ENCODE measurements around the gene PRTFDC1. TPM values are rescaled to one million over a fixed set of nuclear protein-coding genes. Genes with fewer than 3 reads are reported as not detected.
A peak's percentile ranks its signal among the peaks of the same experiment; 100 is the strongest.

PRTFDC1 gene
- total and polyA plus RNA-seq, 8 donors = 1.2 to 21.6 (median 12.4) TPM; not detected in 1

GRCh38 chr10:24910574-24910973 is 41.8 kb downstream of the PRTFDC1 start:
- H3K9me3 ChIP-seq = no peaks in the 10 kb centered on the region
- no peak overlapping the region for H3K4me3 ChIP-seq
- H3K27me3 ChIP-seq = no peaks in the 10 kb centered on the region
- H3K36me3 ChIP-seq = no peaks in the 10 kb centered on the region
- intact Hi-C loops (cut with DNase I; ENCODE audit: low total_unique reads) = no loop called here
- no peak overlapping the region for H3K27ac ChIP-seq
- TF ChIP-seq POLR2AphosphoS5 (IDR thresholded peaks at IDR 0.05) (no peak), CTCF (IDR thresholded peaks at IDR 0.05) (no peak), EP300 (IDR thresholded peaks at IDR 0.05) (no peak), POLR2A (IDR thresholded peaks at IDR 0.05) (no peak)
- peaks cover 0 to 13% (median 4%) of the 10 kb centered on the region in 4 donors for H3K4me1 ChIP-seq
- DNase-seq = no peak

GRCh38 chr10:24908793-24909423 is 43.5 kb downstream of the PRTFDC1 start:
- intact Hi-C loops (cut with DNase I; ENCODE audit: low total_unique reads) = no loop called here
- WGBS, 5 donors = 54 to 100% (median 70%) methylated on average over 2 of the region's 2 CpGs
- TF ChIP-seq POLR2A (IDR thresholded peaks at IDR 0.05) (no peak), CTCF (IDR thresholded peaks at IDR 0.05) (no peak), POLR2AphosphoS5 (IDR thresholded peaks at IDR 0.05) (peak in 1 of 3 donors; percentile 23), EP300 (IDR thresholded peaks at IDR 0.05) (no peak)
- Histone ChIP-seq H3K9me3 (no peaks in the 10 kb centered on the region), H3K27me3 (no peaks in the 10 kb centered on the region), H3K27ac (no peak overlapping the region), H3K4me3 (no peak overlapping the region), H3K36me3 (no peaks in the 10 kb centered on the region), H3K4me1 (peaks cover 0 to 13% (median 2%) of the 10 kb centered on the region in 4 donors)
- no peak for DNase-seq

- H3K4me1 ChIP-seq = peaks cover 0 to 14% (median 3%) of the 10 kb centered on the region in 4 donors
- peak in 1 of 2 donors; percentile 26 for DNase-seq
- H3K36me3 ChIP-seq = no peaks in the 10 kb centered on the region
- H3K9me3 ChIP-seq = no peaks in the 10 kb centered on the region
- WGBS, 5 donors = 90 to 98% (median 91%) methylated on average over 6 of the region's 6 CpGs
- TF ChIP-seq POLR2AphosphoS5 (IDR thresholded peaks at IDR 0.05) (no peak), CTCF (IDR thresholded peaks at IDR 0.05) (no peak), EP300 (IDR thresholded peaks at IDR 0.05) (no peak), POLR2A (IDR thresholded peaks at IDR 0.05) (no peak)
- H3K27ac ChIP-seq = no peak overlapping the region
- intact Hi-C loops (cut with DNase I; ENCODE audit: low total_unique reads) = no loop called here
- no peak overlapping the region for H3K4me3 ChIP-seq
- H3K27me3 ChIP-seq = no peaks in the 10 kb centered on the region
Observed at GRCh38 chr10:24907956-24908355, 44.5 kb downstream of the PRTFDC1 start.

DNA sequence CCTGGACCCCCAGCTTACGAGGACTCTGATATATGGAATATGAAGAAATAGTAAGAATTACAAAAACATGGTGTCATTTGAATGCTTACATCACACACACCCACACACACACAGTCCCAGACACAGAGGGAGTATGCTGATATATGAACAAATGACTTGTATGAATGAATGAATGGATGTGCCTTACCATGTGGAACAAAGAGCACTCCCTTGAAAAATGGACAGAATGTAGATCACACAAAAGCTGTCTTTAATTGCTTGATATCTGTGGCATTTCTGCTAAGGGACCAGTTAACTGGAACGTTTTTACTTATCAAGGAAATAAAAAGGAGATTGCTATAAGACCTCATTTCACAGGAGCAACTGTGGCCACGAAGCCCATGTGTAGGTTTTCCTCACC is 46.0 kb downstream of the PRTFDC1 start:
- WGBS, 5 donors = 83 to 92% (median 87%) methylated on average over 3 of the region's 3 CpGs
- no peak for TF ChIP-seq CTCF (IDR thresholded peaks at IDR 0.05)
- TF ChIP-seq POLR2A (IDR thresholded peaks at IDR 0.05) = no peak
- no peak for TF ChIP-seq EP300 (IDR thresholded peaks at IDR 0.05)
- no peak for TF ChIP-seq POLR2AphosphoS5 (IDR thresholded peaks at IDR 0.05)
- DNase-seq = no peak

More for the DNA sequence above, 46.0 kb downstream of the PRTFDC1 start:
- Histone ChIP-seq H3K27ac (no peak overlapping the region), H3K9me3 (no peaks in the 10 kb centered on the region), H3K4me3 (no peak overlapping the region), H3K27me3 (no peaks in the 10 kb centered on the region), H3K36me3 (no peaks in the 10 kb centered on the region), H3K4me1 (peaks cover 9 to 17% (median 13%) of the 10 kb centered on the region in 4 donors)
- intact Hi-C loops (cut with DNase I; ENCODE audit: low total_unique reads) = no loop called here
